Calu3 (cell line): Measurements from ENCODE around the gene MTG2. TPM values are rescaled to one million over a fixed set of nuclear protein-coding genes. Genes with fewer than 3 reads are reported as not detected.

Experiments used
- BruUV-seq: library from RNA; stranded (reverse); fragments of 400-500 nt; replicated peaks from 2 replicates; lab custom pipeline; 2021; lab: Mats Ljungman, UMichigan
- CTCF ChIA-PET: fragments of 300-600 bp; sonication (Branson Sonifier 250); formaldehyde crosslinking; loops from one replicate; lab custom pipeline; 2022; ENCODE audit warnings: antibody characterized with exemption; lab: Charles Lee
- DNase-seq: peaks from one replicate; pipeline ENCODE4 v3.0.0; 2022
- H3K27ac Mint-ChIP-seq: one replicate; pipeline ENCODE4 v1.8.0; 2022; ENCODE audit warnings: mixed read lengths; ENCODE audit not compliant: unreplicated experiment
- H3K27me3 Mint-ChIP-seq: one replicate; pipeline ENCODE4 v1.8.0; 2022; ENCODE audit warnings: mixed read lengths; ENCODE audit not compliant: unreplicated experiment
- H3K36me3 Mint-ChIP-seq: one replicate; pipeline ENCODE4 v1.8.0; 2022; ENCODE audit warnings: mild to moderate bottlenecking, moderate library complexity, mixed read lengths; ENCODE audit not compliant: insufficient read depth, unreplicated experiment
- H3K4me1 Mint-ChIP-seq: one replicate; pipeline ENCODE4 v1.8.0; 2022; ENCODE audit warnings: mild to moderate bottlenecking, low read depth, mixed read lengths; ENCODE audit not compliant: unreplicated experiment
- H3K4me3 Mint-ChIP-seq: one replicate; pipeline ENCODE4 v1.8.0; 2022; ENCODE audit warnings: mild to moderate bottlenecking, low read depth, moderate library complexity, mixed read lengths; ENCODE audit not compliant: unreplicated experiment
- H3K9me3 Mint-ChIP-seq: one replicate; pipeline ENCODE4 v1.8.0; 2022; ENCODE audit warnings: low read depth, mixed read lengths; ENCODE audit not compliant: unreplicated experiment
- CTCF ChIP-seq: fragments of 200-600 bp; IDR thresholded peaks from one replicate; pipeline ENCODE4 v1.8.0; 2022; ENCODE audit warnings: antibody characterized with exemption; ENCODE audit not compliant: unreplicated experiment
- intact Hi-C: fragments of 100-400 bp; cut with micrococcal nuclease; formaldehyde crosslinking; loops from one replicate; pipeline ENCODE4 v1.10.0; 2022; ENCODE audit not compliant: unreplicated experiment
- total RNA-seq: library from RNA; stranded (reverse); gene quantifications from 2 replicates; pipeline ENCODE4 v1.2.3, GENCODE V29; 2022

MTG2 gene
- total RNA-seq, 1 experiment from 2014 or later = 87.9 TPM

- no peaks in the 10 kb centered on the region for H3K9me3 Mint-ChIP-seq
- no TSS peak for BruUV-seq
- CTCF ChIA-PET = no interaction called here
- H3K4me1 Mint-ChIP-seq = peaks cover 11% of the 10 kb centered on the region
- H3K36me3 Mint-ChIP-seq = peaks cover 56% of the 10 kb centered on the region
- H3K27me3 Mint-ChIP-seq = no peaks in the 10 kb centered on the region
- no peak for TF ChIP-seq CTCF
- DNase-seq = no peak
- intact Hi-C loops = no loop called here
- H3K4me3 Mint-ChIP-seq = no peak overlapping the region
- H3K27ac Mint-ChIP-seq = no peak overlapping the region
Measured at GRCh38 chr20:62191781-62192559, 9.1 kb downstream of the MTG2 start.

GRCh38 chr20:62192635-62193034, 9.8 kb downstream of the MTG2 start:
- Mint-ChIP-seq H3K4me3 (no peak overlapping the region), H3K36me3 (peaks cover 60% of the 10 kb centered on the region), H3K27ac (no peak overlapping the region), H3K9me3 (no peaks in the 10 kb centered on the region), H3K27me3 (no peaks in the 10 kb centered on the region), H3K4me1 (peaks cover 5% of the 10 kb centered on the region)
- CTCF ChIA-PET = no interaction called here
- DNase-seq = no peak
- no peak for TF ChIP-seq CTCF
- intact Hi-C loops = no loop called here
- no TSS peak for BruUV-seq

GRCh38 chr20:62193079-62194025, 10.5 kb downstream of the MTG2 start:
- TF ChIP-seq CTCF = no peak
- H3K27ac Mint-ChIP-seq = no peak overlapping the region
- H3K36me3 Mint-ChIP-seq = peaks cover 67% of the 10 kb centered on the region
- H3K9me3 Mint-ChIP-seq = no peaks in the 10 kb centered on the region
- intact Hi-C loops = no loop called here
- CTCF ChIA-PET = no interaction called here
- no peak overlapping the region for H3K4me3 Mint-ChIP-seq
- no peaks in the 10 kb centered on the region for H3K4me1 Mint-ChIP-seq
- no TSS peak for BruUV-seq
- DNase-seq = no peak
- no peaks in the 10 kb centered on the region for H3K27me3 Mint-ChIP-seq

GRCh38 chr20:62195075-62195405, 12.2 kb downstream of the MTG2 start:
- no peak overlapping the region for H3K4me3 Mint-ChIP-seq
- H3K27ac Mint-ChIP-seq = no peak overlapping the region
- intact Hi-C loops = no loop called here
- H3K36me3 Mint-ChIP-seq = peaks cover 78% of the 10 kb centered on the region
- CTCF ChIA-PET = no interaction called here
- no peak for TF ChIP-seq CTCF
- H3K4me1 Mint-ChIP-seq = no peaks in the 10 kb centered on the region
- no peaks in the 10 kb centered on the region for H3K27me3 Mint-ChIP-seq
- no TSS peak for BruUV-seq
- DNase-seq = no peak
- H3K9me3 Mint-ChIP-seq = no peaks in the 10 kb centered on the region
